H1 (cell line): Measurements from ENCODE around the gene NUBP1. TPM values are rescaled to one million over a fixed set of nuclear protein-coding genes. Genes with fewer than 3 reads are reported as not detected.

Experiments
- CTCF ChIA-PET: fragments of 300-600 bp; sonication (Branson Sonifier 250); formaldehyde crosslinking; loops from one replicate; lab custom pipeline; 2021; ENCODE audit not compliant: partially characterized antibody; lab: Charles Lee
- POLR2A ChIA-PET: fragments of 300-600 bp; sonication (Branson Sonifier 250); formaldehyde crosslinking; loops from one replicate; lab custom pipeline; 2021; ENCODE audit warnings: inconsistent platforms; ENCODE audit not compliant: partially characterized antibody; lab: Charles Lee
- DNase-seq, 2 experiments: peaks; one replicate each; pipeline versions ENCODE4 v3.0.0 to v3.0.0-alpha.2; 2010 to 2022; ENCODE audit warnings: low spot score in 2 of 2, low read depth in 1 of 2, mixed read lengths in 1 of 2
- FAIRE-seq: peaks from 2 replicates; lab custom pipeline; 2011; peaks lifted over from hg19 to GRCh38; lab: Jason Lieb, UNC
- H2AFZ ChIP-seq: 2 replicates; pipeline ENCODE4 v1.8.1; 2012; ENCODE audit warnings: low read length, inconsistent platforms
- H2AK5ac ChIP-seq: 2 replicates; pipeline ENCODE4 v1.6.1; 2013; ENCODE audit warnings: low read depth, low read length
- H2BK120ac ChIP-seq: replicated peaks from 2 replicates; pipeline ENCODE3; 2013; ENCODE audit warnings: low read depth, low read length, inconsistent platforms
- H2BK12ac ChIP-seq: 2 replicates; pipeline ENCODE4 v1.6.1; 2013; ENCODE audit warnings: low read depth, low read length
- H2BK15ac ChIP-seq: 2 replicates; pipeline ENCODE4 v1.6.1; 2013; ENCODE audit warnings: low read length
- H2BK20ac ChIP-seq: 2 replicates; pipeline ENCODE4 v1.6.1; 2013; ENCODE audit warnings: low read length
- H2BK5ac ChIP-seq: 2 replicates; pipeline ENCODE4 v1.6.1; 2013; ENCODE audit warnings: low read depth, low read length
- H3K14ac ChIP-seq: 2 replicates; pipeline ENCODE4 v1.6.1; 2013; ENCODE audit warnings: inconsistent platforms; ENCODE audit not compliant: insufficient read length
- H3K18ac ChIP-seq: 2 replicates; pipeline ENCODE4 v1.6.1; 2013; ENCODE audit warnings: low read length; ENCODE audit errors: extremely low read depth
- H3K23ac ChIP-seq: 2 replicates; pipeline ENCODE4 v1.6.1; 2013; ENCODE audit warnings: inconsistent platforms; ENCODE audit not compliant: insufficient read length
- H3K23me2 ChIP-seq: 2 replicates; pipeline ENCODE4 v1.6.1; 2013; ENCODE audit warnings: low read depth, low read length
- H3K27ac ChIP-seq: 2 replicates; pipeline ENCODE4 v1.6.1; 2011; ENCODE audit warnings: low read depth, low read length, inconsistent platforms
- H3K27me3 ChIP-seq, 4 experiments: replicated peaks in 1 of 4; 1 replicate in 1 of 4; 2 replicates in 3 of 4; pipeline versions ENCODE4 v1.6.1 to v1.8.1; 2011 to 2013; ENCODE audit warnings: low read length in 3 of 4, mild to moderate bottlenecking in 3 of 4, inconsistent platforms in 2 of 4, mixed read lengths in 2 of 4, moderate library complexity in 1 of 4; ENCODE audit not compliant: control insufficient read depth in 3 of 4, insufficient read depth in 3 of 4; ENCODE audit errors: extremely low read depth in 1 of 4
- H3K36me3 ChIP-seq, 4 experiments: 2 replicates each; pipeline versions ENCODE4 v1.6.1 to v1.8.1; 2011 to 2013; ENCODE audit warnings: mild to moderate bottlenecking in 4 of 4, low read length in 3 of 4, moderate library complexity in 2 of 4, control low read depth in 1 of 4, inconsistent platforms in 1 of 4; ENCODE audit not compliant: insufficient read depth in 4 of 4, control insufficient read depth in 2 of 4
- H3K4ac ChIP-seq: replicated peaks from 2 replicates; pipeline ENCODE3; 2013; ENCODE audit warnings: low read length, low read depth, mixed read lengths, inconsistent platforms; ENCODE audit not compliant: insufficient read length
- H3K4me1 ChIP-seq, 4 experiments: replicated peaks in 1 of 4; 1 replicate in 1 of 4; 2 replicates in 3 of 4; pipeline versions ENCODE4 v1.6.1 to v1.8.1; 2011 to 2013; ENCODE audit warnings: low read length in 3 of 4, inconsistent platforms in 2 of 4, mixed read lengths in 1 of 4; ENCODE audit not compliant: insufficient read depth in 4 of 4, control insufficient read depth in 3 of 4
- H3K4me2 ChIP-seq, 2 experiments: 2 replicates each; pipeline versions ENCODE4 v1.6.1 to v1.8.1; 2011 to 2013; ENCODE audit warnings: low read depth in 2 of 2, low read length in 2 of 2, control low read depth in 1 of 2, inconsistent platforms in 1 of 2, mild to moderate bottlenecking in 1 of 2; ENCODE audit not compliant: insufficient read depth in 1 of 2
- H3K4me3 ChIP-seq, 4 experiments: fragments of 200-600, 300-600 bp in 1 of 4; sonication (generic), shearing (Covaris generic), sonication (Bioruptor Twin) in 1 of 4; 2 replicates each; pipeline versions ENCODE4 v1.5.1 to v1.8.1; 2011 to 2016; ENCODE audit warnings: low read length in 4 of 4, low read depth in 3 of 4, control low read depth in 2 of 4, inconsistent platforms in 2 of 4, mild to moderate bottlenecking in 2 of 4, mixed read lengths in 1 of 4, moderate library complexity in 1 of 4; ENCODE audit not compliant: insufficient read depth in 2 of 4; ENCODE audit errors: extremely low read depth in 1 of 4
- H3K56ac ChIP-seq: replicated peaks from 2 replicates; pipeline ENCODE3; 2013; ENCODE audit warnings: low read depth, mild to moderate bottlenecking, mixed read lengths, low read length, inconsistent platforms; ENCODE audit not compliant: insufficient read length
- H3K79me1 ChIP-seq: 2 replicates; pipeline ENCODE4 v1.6.1; 2013; ENCODE audit warnings: low read depth, low read length, control low read depth
- H3K79me2 ChIP-seq, 2 experiments: 2 replicates each; pipeline versions ENCODE4 v1.6.1 to v1.8.1; 2012 to 2013; ENCODE audit warnings: low read length in 2 of 2, mild to moderate bottlenecking in 2 of 2, inconsistent platforms in 1 of 2; ENCODE audit not compliant: insufficient read depth in 2 of 2, control insufficient read depth in 1 of 2
- H3K9ac ChIP-seq, 4 experiments: replicated peaks in 1 of 4; 1 replicate in 1 of 4; 2 replicates in 3 of 4; pipeline versions ENCODE4 v1.6.1 to v1.8.1; 2011 to 2013; ENCODE audit warnings: low read depth in 3 of 4, low read length in 3 of 4, control low read depth in 2 of 4, mild to moderate bottlenecking in 2 of 4, moderate library complexity in 2 of 4, inconsistent platforms in 1 of 4; ENCODE audit errors: extremely low read depth in 1 of 4
- H3K9me3 ChIP-seq, 2 experiments: 2 replicates each; pipeline versions ENCODE4 v1.6.1 to v1.8.1; 2012 to 2013; ENCODE audit warnings: mild to moderate bottlenecking in 2 of 2, moderate library complexity in 2 of 2, control low read depth in 1 of 2, inconsistent platforms in 1 of 2, low read depth in 1 of 2, low read length in 1 of 2, mixed read lengths in 1 of 2; ENCODE audit not compliant: insufficient read depth in 2 of 2
- H4K20me1 ChIP-seq, 2 experiments: replicated peaks in 1 of 2; 2 replicates each; pipeline versions ENCODE3 to v1.8.1; 2011 to 2013; ENCODE audit warnings: inconsistent platforms in 2 of 2, low read length in 2 of 2, mild to moderate bottlenecking in 1 of 2; ENCODE audit not compliant: insufficient read depth in 2 of 2, control insufficient read depth in 1 of 2
- H4K5ac ChIP-seq: 2 replicates; pipeline ENCODE4 v1.6.1; 2013; ENCODE audit warnings: low read length, low read depth, mixed read lengths, inconsistent platforms; ENCODE audit not compliant: insufficient read length
- H4K8ac ChIP-seq: 2 replicates; pipeline ENCODE4 v1.8.0; 2013; ENCODE audit warnings: mild to moderate bottlenecking, moderate library complexity, low read length, inconsistent platforms; ENCODE audit not compliant: insufficient read depth; ENCODE audit errors: extremely low read depth
- H4K91ac ChIP-seq: replicated peaks from 2 replicates; pipeline ENCODE3; 2013; ENCODE audit warnings: low read length, mixed read lengths, inconsistent platforms; ENCODE audit not compliant: insufficient read length
- CHD2 ChIP-seq: IDR thresholded peaks from 2 replicates; pipeline ENCODE4 v1.6.1; 2012; ENCODE audit warnings: low read length, improper control_type of control experiment
- JUND ChIP-seq: IDR thresholded peaks from 2 replicates; pipeline ENCODE4 v1.6.1; 2011; ENCODE audit warnings: mild to moderate bottlenecking, improper control_type of control experiment, low read length
- POU5F1 ChIP-seq: IDR thresholded peaks from 2 replicates; pipeline ENCODE4 v1.6.1; 2011; ENCODE audit warnings: low read depth, mild to moderate bottlenecking, low read length, moderate library complexity
- WGBS, 2 experiments: shearing (Covaris generic) in 1 of 2; methylation state at CpG; one replicate each; pipeline versions ENCODE4 v1.1.6 to v1.1.7; 2013 to 2015; ENCODE audit warnings: low lambda C conversion rate in 2 of 2, mixed read lengths in 2 of 2, inconsistent platforms in 1 of 2, low coverage in 1 of 2, missing lambda C conversion rate in 1 of 2; ENCODE audit not compliant: insufficient replicate concordance in 2 of 2, insufficient coverage in 1 of 2, insufficient read length in 1 of 2; ENCODE audit errors: extremely low coverage in 1 of 2, missing lambda C conversion rate in 1 of 2; 5-methylcytosine and 5-hydroxymethylcytosine counted together
- polyA plus RNA-seq, 7 experiments: library from polyadenylated mRNA; depleted of rRNA in 3 of 7; stranded (reverse) in 5 of 7; unstranded in 2 of 7; fragments of >200 nt in 5 of 7; fragments of 200-250 nt in 2 of 7; gene quantifications; 1 replicate in 5 of 7; 2 replicates in 1 of 7; 4 replicates in 1 of 7; pipeline versions ENCODE4 v1.2.1 to v1.2.3, GENCODE V29; 2011 to 2013; ENCODE audit warnings: missing spikeins in 2 of 7, mixed read lengths in 2 of 7
- total RNA-seq: library from RNA; stranded (reverse); fragmentation: NEBNext Ultra II Directional; extraction: Animal tissue kit (Norgen Biotek cat#: 25700); gene quantifications from 2 replicates; pipeline ENCODE4 v1.2.1, GENCODE V29; 2021
- TF ChIP-seq, protein P1 (sequence below): IDR thresholded peaks from 2 replicates; pipeline ENCODE4 v1.6.1; 2012; ENCODE audit warnings: inconsistent platforms

NUBP1 gene
- total and polyA plus RNA-seq, 2 of the 8 experiments (the other 6 are each of a cell fraction or from before 2014, with no cell fraction given) = 28.2 to 32.2 TPM

- no peak overlapping the region for H3K56ac ChIP-seq
- H2AFZ ChIP-seq = no peak overlapping the region
- H3K4ac ChIP-seq = no peak overlapping the region
- no peak overlapping the region for H2BK15ac ChIP-seq
- ChIA-PET POLR2A (no interaction called here), CTCF (interaction anchor here (1.6 kb wide), 1 partner anchor 9 kb away, joined by 6 read pairs; no protein-coding TSS in a partner anchor)
- no peak overlapping the region for H3K14ac ChIP-seq
- no peak overlapping the region for H3K4me2 ChIP-seq
- TF ChIP-seq POU5F1 (no peak), CHD2 (no peak), JUND (no peak)
- TF ChIP-seq, protein P1, sequence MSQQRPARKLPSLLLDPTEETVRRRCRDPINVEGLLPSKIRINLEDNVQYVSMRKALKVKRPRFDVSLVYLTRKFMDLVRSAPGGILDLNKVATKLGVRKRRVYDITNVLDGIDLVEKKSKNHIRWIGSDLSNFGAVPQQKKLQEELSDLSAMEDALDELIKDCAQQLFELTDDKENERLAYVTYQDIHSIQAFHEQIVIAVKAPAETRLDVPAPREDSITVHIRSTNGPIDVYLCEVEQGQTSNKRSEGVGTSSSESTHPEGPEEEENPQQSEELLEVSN = no peak
- WGBS, 2 experiments = 96% methylated on average over 2 of the region's 3 CpGs; no CpG with 5 or more reads in 1 of the 2 experiments
- H3K79me2 ChIP-seq = no peaks in the 10 kb centered on the region
- H4K8ac ChIP-seq = no peak overlapping the region
- no peaks in the 10 kb centered on the region for H4K20me1 ChIP-seq
- H2AK5ac ChIP-seq = no peak overlapping the region
- FAIRE-seq = no peak
- H4K5ac ChIP-seq = no peak overlapping the region
- no peak overlapping the region for H2BK5ac ChIP-seq
- DNase-seq = no peak
- H3K23ac ChIP-seq = no peak overlapping the region
- H3K9me3 ChIP-seq = no peaks in the 10 kb centered on the region
- H3K4me3 ChIP-seq = no peak overlapping the region
- H3K79me1 ChIP-seq = no peaks in the 10 kb centered on the region
- no peak overlapping the region for H2BK12ac ChIP-seq
- no peaks in the 10 kb centered on the region for H3K36me3 ChIP-seq
- no peak overlapping the region for H4K91ac ChIP-seq
- H3K4me1 ChIP-seq = no peaks in the 10 kb centered on the region
- peaks cover 2% of the 10 kb centered on the region; the same call in 1 of the 2 replicates for H3K23me2 ChIP-seq
- no peak overlapping the region for H3K18ac ChIP-seq
- H3K27me3 ChIP-seq = no peaks in the 10 kb centered on the region
- H2BK20ac ChIP-seq = no peak overlapping the region
- no peak overlapping the region for H3K9ac ChIP-seq
- no peak overlapping the region for H2BK120ac ChIP-seq
- H3K27ac ChIP-seq = no peak overlapping the region
Observed at GRCh38 chr16:10799736-10800135, 56.1 kb downstream of the NUBP1 start.
